Neural crest cell (in vitro differentiated cells): ENCODE measurements around the gene CXXC5. TPM values are rescaled to one million over a fixed set of nuclear protein-coding genes. Genes with fewer than 3 reads are reported as not detected.

Experiments
- DNase-seq: peaks from one replicate; pipeline ENCODE4 v3.0.0; 2021; ENCODE audit warnings: low read depth, mixed read lengths, low spot score
- H3K27ac Mint-ChIP-seq: one replicate; pipeline ENCODE4 v1.8.0; 2021; ENCODE audit warnings: mild to moderate bottlenecking, mixed read lengths; ENCODE audit not compliant: unreplicated experiment
- H3K27me3 Mint-ChIP-seq: 2 replicates; pipeline ENCODE4 v1.8.0; 2021; ENCODE audit warnings: low read depth, mild to moderate bottlenecking, mixed read lengths
- H3K36me3 Mint-ChIP-seq: 2 replicates; pipeline ENCODE4 v1.8.0; 2021; ENCODE audit warnings: low read depth, mild to moderate bottlenecking, mixed read lengths
- H3K4me1 Mint-ChIP-seq: 2 replicates; pipeline ENCODE4 v1.8.0; 2021; ENCODE audit warnings: mixed read lengths
- H3K4me3 Mint-ChIP-seq: one replicate; pipeline ENCODE4 v1.8.0; 2021; ENCODE audit warnings: mild to moderate bottlenecking, mixed read lengths
- H3K9me3 Mint-ChIP-seq: 2 replicates; pipeline ENCODE4 v1.8.0; 2021; ENCODE audit warnings: mixed read lengths
- CTCF ChIP-seq: fragments of 200-600 bp; sonication (generic); conservative IDR thresholded peaks from 2 replicates; pipeline ENCODE4 v1.5.0; 2021; ENCODE audit warnings: antibody characterized with exemption, mild to moderate bottlenecking
- total RNA-seq: library from RNA; stranded (reverse); gene quantifications from 2 replicates; pipeline ENCODE4 v1.2.1, GENCODE V29; 2021

CXXC5 gene
- total RNA-seq, 1 donor from 2014 or later = 30.4 TPM

DNA sequence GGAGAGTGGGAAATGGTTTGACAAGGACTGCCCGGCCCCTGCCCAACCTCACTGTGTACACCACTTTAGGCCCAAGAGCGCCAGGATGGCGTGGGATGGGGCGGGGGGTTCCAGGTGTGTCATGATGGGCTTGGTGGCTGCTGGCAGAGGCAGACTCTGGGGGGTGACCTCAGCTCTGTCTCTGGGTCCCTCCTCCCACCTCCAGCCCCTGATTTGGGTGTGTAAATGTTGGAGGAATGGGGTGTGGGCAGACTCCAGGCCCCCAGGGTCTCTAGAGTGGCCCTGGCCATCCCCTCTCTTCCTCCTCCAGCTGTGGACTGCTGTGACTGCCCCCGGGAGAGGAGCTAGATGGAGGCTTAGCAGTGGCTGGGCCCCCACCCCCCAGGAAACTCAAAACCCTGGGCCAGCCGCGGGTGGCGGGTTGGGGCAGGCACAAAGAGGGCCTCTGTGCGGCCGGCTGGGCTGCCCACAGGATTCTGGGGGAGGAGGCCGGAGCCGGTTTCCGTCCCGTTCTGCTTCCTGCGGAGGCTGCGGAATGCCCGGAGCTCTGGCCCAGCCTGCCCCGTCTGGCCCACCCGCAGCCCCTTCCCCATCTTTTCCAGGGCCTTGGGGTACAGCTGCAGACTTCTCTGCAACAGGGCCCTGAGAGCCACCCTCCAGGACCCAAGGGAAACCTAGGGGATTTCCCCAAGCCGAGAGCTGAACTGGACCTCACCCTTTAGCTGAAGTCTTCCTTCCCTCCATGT, 23.1 kb downstream of the CXXC5 start:
- H3K27ac Mint-ChIP-seq = peak overlapping the region; percentile 93
- no peak for TF ChIP-seq CTCF
- H3K4me1 Mint-ChIP-seq = peaks cover 49% of the 10 kb centered on the region

DNA sequence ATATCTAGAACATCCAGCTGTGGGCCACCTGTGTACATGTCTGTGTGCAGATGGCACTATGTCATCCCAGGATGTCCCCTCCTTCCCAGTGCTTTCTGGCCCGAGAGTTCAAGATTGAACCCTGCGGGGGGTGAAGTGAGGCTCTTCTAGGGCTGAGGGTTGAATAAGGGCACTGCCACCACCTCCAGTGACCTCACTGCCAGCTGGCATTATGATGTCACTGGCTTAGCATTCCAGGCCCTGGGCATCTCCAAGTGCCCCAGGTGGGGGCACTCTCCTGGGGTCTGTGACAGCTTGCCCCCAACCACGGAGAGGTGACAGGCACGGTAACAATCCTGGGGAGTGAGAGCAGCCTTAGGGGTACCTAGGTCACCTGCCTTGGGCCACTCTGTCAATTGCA, 27.1 kb downstream of the CXXC5 start:
- TF ChIP-seq CTCF = no peak
- no peak overlapping the region for H3K27ac Mint-ChIP-seq
- H3K36me3 Mint-ChIP-seq = no peaks in the 10 kb centered on the region
- DNase-seq = no peak
- peaks cover 56% of the 10 kb centered on the region for H3K4me1 Mint-ChIP-seq
- no peaks in the 10 kb centered on the region for H3K9me3 Mint-ChIP-seq
- H3K27me3 Mint-ChIP-seq = no peaks in the 10 kb centered on the region
- peak overlapping the region; percentile 8 for H3K4me3 Mint-ChIP-seq

More for the DNA sequence above, 23.1 kb downstream of the CXXC5 start:
- no peaks in the 10 kb centered on the region for H3K27me3 Mint-ChIP-seq
- H3K36me3 Mint-ChIP-seq = no peaks in the 10 kb centered on the region
- peak overlapping the region; percentile 74 for H3K4me3 Mint-ChIP-seq
- no peaks in the 10 kb centered on the region for H3K9me3 Mint-ChIP-seq
- DNase-seq = no peak

GRCh38 chr5:139675825-139676224, 27.7 kb downstream of the CXXC5 start:
- H3K4me1 Mint-ChIP-seq = peaks cover 50% of the 10 kb centered on the region
- no peaks in the 10 kb centered on the region for H3K27me3 Mint-ChIP-seq
- no peak overlapping the region for H3K4me3 Mint-ChIP-seq
- H3K27ac Mint-ChIP-seq = no peak overlapping the region
- H3K9me3 Mint-ChIP-seq = no peaks in the 10 kb centered on the region
- TF ChIP-seq CTCF = no peak
- H3K36me3 Mint-ChIP-seq = no peaks in the 10 kb centered on the region
- no peak for DNase-seq

- peaks cover 49% of the 10 kb centered on the region for H3K4me1 Mint-ChIP-seq
- H3K36me3 Mint-ChIP-seq = no peaks in the 10 kb centered on the region
- H3K27me3 Mint-ChIP-seq = no peaks in the 10 kb centered on the region
- no peak for DNase-seq
- TF ChIP-seq CTCF = no peak
- peak overlapping the region; percentile 96 for H3K27ac Mint-ChIP-seq
- peak overlapping the region; percentile 59 for H3K4me3 Mint-ChIP-seq
- H3K9me3 Mint-ChIP-seq = no peaks in the 10 kb centered on the region
Observed at GRCh38 chr5:139676406-139676805, 28.3 kb downstream of the CXXC5 start.

GRCh38 chr5:139676951-139677735, 29.0 kb downstream of the CXXC5 start:
- Mint-ChIP-seq H3K9me3 (no peaks in the 10 kb centered on the region), H3K4me3 (peak overlapping the region; percentile 59), H3K27ac (peak overlapping the region; percentile 98), H3K4me1 (peaks cover 45% of the 10 kb centered on the region), H3K27me3 (no peaks in the 10 kb centered on the region), H3K36me3 (no peaks in the 10 kb centered on the region)
- no peak for TF ChIP-seq CTCF
- DNase-seq = peak; percentile 69
